Measurements from ENCODE around the gene TMEM272.

The TMEM272 gene

GRCh38 chr13:51776179-51776578 lies 68.8 kb downstream of the TMEM272 start:
- DNase-seq = no peak

GRCh38 chr13:51773515-51773914 lies 71.5 kb downstream of the TMEM272 start:
- DNase-seq = no peak

- no peak for DNase-seq
These were observed 72.2 kb downstream of the TMEM272 start for GRCh38 chr13:51772781-51773180.

GRCh38 chr13:51772105-51772455 lies 72.9 kb downstream of the TMEM272 start:
- no peak for DNase-seq

- DNase-seq = no peak
These were observed 73.4 kb downstream of the TMEM272 start for GRCh38 chr13:51771418-51772104.

GRCh38 chr13:51770681-51771417 lies 74.1 kb downstream of the TMEM272 start:
- DNase-seq = no peak

- DNase-seq = peak; percentile 30
These were observed 74.8 kb downstream of the TMEM272 start for GRCh38 chr13:51770160-51770559.

- peak; percentile 47 for DNase-seq
These were observed 75.4 kb downstream of the TMEM272 start for GRCh38 chr13:51769455-51770127.

GRCh38 chr13:51768976-51769375 lies 76.0 kb downstream of the TMEM272 start:
- no peak for DNase-seq

- peak; percentile 76 for DNase-seq
These were observed 76.5 kb downstream of the TMEM272 start for GRCh38 chr13:51768378-51768921.

GRCh38 chr13:51767100-51767499 lies 77.9 kb downstream of the TMEM272 start:
- peak; percentile 55 for DNase-seq

- no peak for DNase-seq
These were observed 79.8 kb downstream of the TMEM272 start for GRCh38 chr13:51765142-51765515.

GRCh38 chr13:51764184-51765141 lies 80.5 kb downstream of the TMEM272 start:
- peak; percentile 55 for DNase-seq

- DNase-seq = peak; percentile 21
These were observed 81.5 kb downstream of the TMEM272 start for GRCh38 chr13:51763486-51763885.

All from islet precursor cell (in vitro differentiated cells).